ENCODE measurements around the gene MUC5B. TPM values are rescaled to one million over a fixed set of nuclear protein-coding genes. Genes with fewer than 3 reads are reported as not detected.

Gene MUC5B
- total and polyA plus RNA-seq, 2 donors (not counting 3 experiments of a cell fraction or from before 2014, with no cell fraction given) = not detected

GRCh38 chr11:1303973-1304372 is 81.1 kb downstream of the MUC5B start:
- POLR2A ChIA-PET = no interaction called here
- Histone ChIP-seq H3K4me1 (ENCODE audit: control insufficient read depth, extremely low read depth, insufficient read depth, low read length) (peaks cover 12% of the 10 kb centered on the region), H3K27ac (ENCODE audit: insufficient read depth, low read depth, low read length) (no peak overlapping the region), H3K9me3 (replicated peaks; ENCODE audit: control insufficient read depth, insufficient read depth, low read length) (no peaks in the 10 kb centered on the region), H3K79me2 (ENCODE audit: control insufficient read depth, insufficient read depth, low read length) (peaks cover 80% of the 10 kb centered on the region), H3K27me3 (ENCODE audit: control insufficient read depth in 2 of 2, insufficient read depth in 2 of 2, low read length in 2 of 2) (no peaks in the 10 kb centered on the region), H3K36me3 (ENCODE audit: control insufficient read depth in 2 of 2, extremely low read depth in 1 of 2, insufficient read depth in 2 of 2, low read length in 2 of 2) (peaks cover 0 to 4% of the 10 kb centered on the region in 2 experiments), H3K9me1 (replicated peaks; ENCODE audit: control insufficient read depth, extremely low read depth, insufficient read depth, low read length) (no peaks in the 10 kb centered on the region), H4K20me1 (replicated peaks; ENCODE audit: control insufficient read depth, extremely low read depth, insufficient read depth, low read length) (no peaks in the 10 kb centered on the region), H3K4me3 (replicated peaks in 1 of 3; ENCODE audit: insufficient read depth in 1 of 3, low read depth in 1 of 3, low read length in 3 of 3) (no peak overlapping the region), H2AFZ (ENCODE audit: low read depth, low read length) (no peak overlapping the region), H3K4me2 (ENCODE audit: insufficient read depth, low read length) (no peak overlapping the region), H3K9ac (replicated peaks; ENCODE audit: extremely low read depth, insufficient read depth, low read length) (no peak overlapping the region)
- FAIRE-seq (no peak), DNase-seq (ENCODE audit: low read depth, low spot score) (no peak)
- BruUV-seq (replicated peaks) = no TSS peak
- no peak for TF ChIP-seq MAX (IDR thresholded peaks at IDR 0.05; ENCODE audit: insufficient read depth, insufficient read length)
- no peak for TF ChIP-seq EZH2 (IDR thresholded peaks at IDR 0.05; ENCODE audit: borderline replicate concordance, low read depth, low read length, severe bottlenecking)
- no peak for TF ChIP-seq MYC (IDR thresholded peaks at IDR 0.05; ENCODE audit: low read depth, low read length)
- no peak for TF ChIP-seq JUN (IDR thresholded peaks at IDR 0.05; ENCODE audit: borderline replicate concordance, insufficient read depth, insufficient read length, low read depth)
- no peak for TF ChIP-seq FOS (IDR thresholded peaks at IDR 0.05; ENCODE audit: borderline replicate concordance, insufficient read depth, low read length)
- no peak for TF ChIP-seq CTCF (IDR thresholded peaks at IDR 0.05; ENCODE audit: extremely low read depth in 1 of 2, insufficient read depth in 1 of 2, low read depth in 1 of 2, low read length in 2 of 2)
- TF ChIP-seq GATA2 (IDR thresholded peaks at IDR 0.05; ENCODE audit: insufficient read depth, insufficient read length, low read depth, low read length) = no peak
- TF ChIP-seq POLR2A (IDR thresholded peaks at IDR 0.05; ENCODE audit: low read depth, low read length) = no peak
- TF ChIP-seq POLR2AphosphoS5 (IDR thresholded peaks at IDR 0.05; ENCODE audit: insufficient read depth, low read depth, low read length) = no peak
- intact Hi-C loops (cut with micrococcal nuclease) (loop anchor here (2.0 to 10.0 kb wide), 3 partner anchors 81 to 271 kb away; partner anchors contain the start of genes BRSK2 and DUSP8), dilution Hi-C loops (cut with MboI; ENCODE audit: extremely low pct_ligation_motif_present, low sequenced_read_pairs) (no loop called here)
- CTCF ChIA-PET = interaction anchor here (0.7 to 1.3 kb wide), 3 partner anchors 12 to 102 kb away, joined by 3 to 4 read pairs (median 3); no protein-coding TSS in a partner anchor

Measured in endothelial cell of umbilical vein (primary cell).